ENCODE measurements around the gene CNP.
A peak's percentile ranks its signal among the peaks of the same experiment; 100 is the strongest.
"Not testable (repeated sequence)": the region's sequence is repeated elsewhere in the genome, so short reads cannot be mapped to it uniquely, and the experiment has no call there.

CNP gene

DNA sequence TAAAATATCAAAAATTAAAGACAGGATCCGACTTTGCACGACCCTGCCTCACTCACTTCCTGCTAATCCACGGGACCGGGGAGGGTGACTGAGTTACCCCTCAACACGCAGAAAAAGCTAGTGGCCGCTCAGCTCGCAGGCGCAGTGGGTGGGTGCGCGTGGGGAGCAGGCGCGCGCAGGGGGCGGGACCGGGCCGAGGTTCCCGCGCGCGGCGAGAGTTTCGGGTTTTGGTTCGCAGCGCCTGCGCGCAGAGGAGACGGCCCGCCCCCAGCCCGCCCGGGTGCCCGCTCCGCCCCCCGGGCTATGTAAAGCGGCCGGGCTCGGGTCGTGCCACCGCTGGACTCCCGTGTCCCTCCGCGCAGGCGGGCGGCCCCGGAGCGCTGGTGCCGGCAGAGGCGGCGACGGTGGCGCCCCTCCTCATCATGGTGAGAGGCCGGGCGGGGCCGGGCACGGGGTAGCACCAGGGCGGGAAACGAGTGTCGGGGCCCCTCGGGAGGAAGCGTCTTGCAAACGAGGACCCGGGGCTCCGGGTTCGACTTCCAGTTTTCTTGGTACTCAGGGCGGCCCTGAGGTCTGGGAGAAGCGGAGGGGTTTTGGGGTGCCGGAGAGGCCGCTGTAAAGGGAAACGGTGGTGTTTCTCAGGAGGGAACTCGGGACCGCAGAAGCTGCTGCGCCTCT is at the start of gene CNP:
TSS of gene CNP (plus strand) at position 333 of the 678 bp plus-strand sequence. CDS start at position 423, 90 bp downstream.
- DNase-seq, result peak in 55 of 56 donors; percentile 60 to 96 (median 86)

DNA sequence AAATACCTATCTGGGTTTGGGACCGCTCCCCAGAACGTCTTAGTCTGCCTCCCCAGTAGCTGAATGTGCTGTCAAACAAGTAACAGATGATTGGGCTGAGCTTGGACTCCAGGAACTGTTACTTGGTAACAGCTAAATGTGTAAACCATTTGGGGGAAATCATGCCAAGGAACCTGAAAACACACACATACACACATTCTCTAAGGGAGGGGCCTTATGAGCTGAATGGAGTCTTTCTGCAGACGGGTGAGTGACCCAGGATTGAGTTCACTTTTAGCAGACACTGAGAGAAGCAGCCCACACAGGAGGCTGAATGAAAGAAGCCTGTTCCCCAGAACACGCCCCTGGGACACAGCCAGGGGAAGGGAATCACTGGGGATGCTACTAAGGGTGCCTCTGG is 49.4 kb upstream of the CNP start:
- DNase-seq, result peak in 10 of 56 donors; percentile 3 to 35 (median 8)

DNA sequence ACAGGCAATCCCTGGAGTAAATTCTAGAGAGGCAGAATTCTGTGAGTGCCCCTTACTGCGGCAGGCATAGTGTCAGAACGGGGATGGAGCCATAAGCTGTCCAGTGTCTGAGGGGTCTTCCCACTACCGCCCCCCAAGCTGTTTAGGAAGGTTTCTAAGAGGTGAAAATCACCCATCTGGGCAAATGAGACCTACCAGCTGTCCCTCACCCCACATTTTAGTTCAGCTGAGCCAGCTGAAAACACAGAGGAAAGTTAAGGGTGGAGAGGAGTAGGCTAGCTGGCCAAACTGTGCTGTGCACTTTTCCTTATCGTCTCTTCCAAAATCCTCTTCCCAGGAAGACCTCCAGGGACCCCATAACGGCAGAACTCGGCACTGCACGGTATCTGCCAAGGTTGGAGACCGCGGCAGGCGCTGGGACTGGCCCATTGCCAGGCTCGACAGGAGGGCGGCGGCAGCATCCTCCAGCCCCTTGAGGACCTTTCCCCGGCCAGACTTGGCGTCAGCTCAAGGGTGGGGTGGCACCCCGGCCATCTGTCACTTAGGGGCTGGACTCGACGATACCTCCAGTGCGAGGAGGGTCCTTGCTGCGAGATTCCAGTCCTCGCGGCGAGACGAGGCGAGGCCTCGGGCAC is 48.8 kb upstream of the CNP start:
- DNase-seq, result peak in 18 of 56 donors; percentile 8 to 52 (median 28)

DNA sequence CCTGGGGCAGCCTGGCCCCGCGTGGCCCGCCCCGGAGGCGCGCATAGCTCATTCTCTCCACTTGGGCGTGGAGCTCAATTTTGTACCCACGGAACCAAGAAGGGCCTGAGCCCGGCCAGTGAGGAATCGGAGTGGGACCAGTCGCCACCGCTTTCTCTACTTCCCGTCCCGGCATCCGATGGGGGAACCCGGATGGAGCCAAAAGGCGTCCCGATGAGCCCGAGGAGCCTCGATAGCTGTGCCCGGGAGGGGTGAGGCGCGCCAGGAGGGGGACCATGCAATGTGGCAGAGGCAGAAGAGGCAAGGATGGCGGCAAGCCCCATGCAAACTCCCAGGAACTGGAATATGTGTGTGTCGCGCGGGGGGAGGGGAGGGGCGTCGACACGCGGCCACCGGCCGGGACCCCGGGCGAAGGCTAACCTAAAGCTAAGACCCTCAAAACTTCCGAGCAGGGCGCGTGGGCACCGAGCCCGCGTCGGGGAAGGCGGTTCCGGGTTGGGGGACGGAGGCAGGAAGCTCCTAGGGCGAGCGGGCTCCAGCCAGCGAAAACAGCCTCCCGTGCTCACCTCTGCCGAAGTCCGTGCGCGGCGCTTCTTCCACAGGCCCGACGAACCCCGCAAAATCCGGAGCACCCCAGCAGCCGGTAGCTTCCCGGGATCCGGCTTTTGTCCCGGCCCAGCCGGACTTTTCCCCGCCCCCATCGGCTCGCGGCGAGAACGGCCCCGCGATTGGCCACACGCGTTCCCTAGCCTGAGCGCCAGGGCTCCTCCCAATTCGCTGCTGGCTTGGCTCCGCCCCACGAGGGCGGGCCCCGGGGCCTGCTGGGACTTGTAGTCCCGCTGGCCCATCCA is 48.1 kb upstream of the CNP start, which contains the start of gene ACLY:
TSS of gene ACLY (minus strand) at position 638 of the 851 bp plus-strand sequence. CDS start 5,078 bp downstream, outside the sequence.
- peak; percentile 67 to 98 (median 94) for DNase-seq

DNA sequence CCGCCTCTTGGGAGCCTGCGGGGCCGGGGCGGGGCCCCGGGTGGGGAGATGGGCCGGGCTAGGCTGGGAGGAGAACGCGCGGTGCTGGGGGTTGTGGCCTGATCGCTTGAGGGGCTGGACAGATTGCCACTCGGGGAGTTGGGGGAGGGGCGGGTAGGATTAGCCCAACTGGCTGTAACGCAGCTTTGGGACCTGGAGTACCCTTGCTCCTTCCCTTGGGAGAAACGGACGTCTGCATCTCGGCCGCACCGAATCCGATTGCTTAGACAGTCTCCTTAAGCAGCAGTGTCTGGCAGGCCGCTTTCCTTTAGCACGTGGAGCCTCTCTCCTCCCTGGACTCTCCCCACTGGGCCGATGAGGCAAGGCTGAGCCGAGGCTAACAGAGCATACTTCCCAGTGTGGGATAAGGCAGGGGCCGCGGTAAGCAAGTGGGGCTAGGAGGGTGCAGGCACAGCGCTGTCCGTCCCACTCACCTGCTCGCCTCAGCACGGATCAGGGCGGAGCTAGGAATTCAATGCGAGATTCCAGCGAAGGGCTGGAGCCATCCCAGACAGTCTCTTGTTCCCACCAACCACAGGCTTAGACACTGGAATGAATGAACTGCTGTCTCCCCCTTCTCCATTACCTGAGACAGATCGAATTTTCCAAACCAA is 47.3 kb upstream of the CNP start:
- peak in 14 of 56 donors; percentile 41 to 84 (median 69) for DNase-seq

DNA sequence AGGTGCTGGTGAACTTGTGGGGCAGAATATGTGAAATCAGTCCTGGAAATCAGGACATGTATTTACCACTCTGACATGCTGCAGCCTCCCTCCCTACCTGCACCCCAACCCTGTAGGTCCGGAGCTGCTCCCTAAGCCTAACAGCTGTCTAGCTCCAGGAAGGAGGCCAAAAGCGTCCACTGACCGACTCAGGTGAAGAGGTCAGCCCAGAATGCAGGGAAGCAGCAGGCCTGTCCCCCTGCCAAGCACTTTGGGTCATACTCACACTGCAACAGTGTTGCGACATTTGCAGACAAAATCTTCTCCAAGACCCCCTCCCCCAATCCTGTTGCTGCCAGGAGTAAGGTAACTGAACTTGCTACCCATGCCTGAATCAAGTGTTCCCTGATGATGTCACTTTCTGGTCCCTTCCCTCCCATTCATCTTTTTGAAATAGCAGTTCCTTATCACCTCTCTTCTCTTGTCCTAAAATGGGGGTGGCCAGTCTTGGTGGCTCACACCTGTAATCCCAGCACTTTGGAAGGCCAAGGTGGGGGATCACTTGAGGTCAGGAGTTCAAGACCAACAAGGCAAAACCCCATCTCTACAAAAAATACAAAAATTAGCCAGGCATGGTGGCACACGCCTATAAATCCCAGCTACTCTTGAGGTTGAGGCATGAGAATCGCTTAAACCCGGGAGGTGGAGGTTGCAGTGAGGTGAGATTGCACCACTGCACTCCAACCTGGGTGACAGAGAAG is 46.6 kb upstream of the CNP start:
- no peak for DNase-seq

DNA sequence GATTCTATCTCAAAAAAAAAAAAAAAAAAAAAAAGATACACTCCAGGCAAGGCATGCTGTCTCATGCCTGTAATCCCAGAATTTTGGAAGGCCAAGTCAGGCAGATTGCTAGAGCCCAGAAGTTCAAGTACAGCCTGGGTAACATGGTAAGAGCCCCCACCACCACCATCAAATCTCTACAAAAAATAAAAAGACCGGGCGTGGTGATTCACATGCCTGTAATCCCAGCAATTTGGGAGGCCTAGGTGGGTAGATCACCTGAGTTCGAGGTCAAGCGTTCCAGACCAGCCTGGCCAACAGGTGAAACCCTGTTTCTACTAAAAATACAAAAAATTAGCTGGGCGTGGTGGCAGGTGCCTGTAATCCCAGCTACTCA is 46.0 kb upstream of the CNP start:
- no peak for DNase-seq

DNA sequence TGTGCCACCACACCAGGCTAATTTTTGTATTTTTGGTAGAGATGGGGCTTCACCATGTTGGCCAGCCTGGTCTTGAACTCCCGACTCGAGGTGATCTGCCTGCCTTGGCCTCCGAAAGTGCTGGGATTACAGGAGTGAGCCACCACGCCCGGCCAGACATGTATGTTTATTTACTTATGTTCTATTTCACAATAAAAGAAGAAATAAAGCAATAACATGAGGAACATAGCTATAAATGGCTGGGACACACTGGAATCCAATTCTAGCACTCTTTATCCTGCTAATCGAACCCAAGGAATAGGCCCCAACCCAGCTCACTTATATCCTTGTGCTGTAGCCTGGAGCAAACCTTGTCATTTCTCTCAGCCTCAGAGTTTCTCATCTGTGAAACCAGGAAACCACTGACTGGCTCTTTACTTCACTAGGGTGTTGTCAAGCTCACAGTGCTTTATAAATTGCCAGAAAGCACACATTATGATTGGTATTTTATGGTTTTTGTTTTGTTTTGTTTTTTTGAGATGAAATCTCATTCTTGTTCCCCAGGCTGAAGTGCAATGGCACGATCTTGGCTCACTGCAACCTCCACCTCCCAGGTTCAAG is 40.5 kb upstream of the CNP start:
- DNase-seq, result no peak

DNA sequence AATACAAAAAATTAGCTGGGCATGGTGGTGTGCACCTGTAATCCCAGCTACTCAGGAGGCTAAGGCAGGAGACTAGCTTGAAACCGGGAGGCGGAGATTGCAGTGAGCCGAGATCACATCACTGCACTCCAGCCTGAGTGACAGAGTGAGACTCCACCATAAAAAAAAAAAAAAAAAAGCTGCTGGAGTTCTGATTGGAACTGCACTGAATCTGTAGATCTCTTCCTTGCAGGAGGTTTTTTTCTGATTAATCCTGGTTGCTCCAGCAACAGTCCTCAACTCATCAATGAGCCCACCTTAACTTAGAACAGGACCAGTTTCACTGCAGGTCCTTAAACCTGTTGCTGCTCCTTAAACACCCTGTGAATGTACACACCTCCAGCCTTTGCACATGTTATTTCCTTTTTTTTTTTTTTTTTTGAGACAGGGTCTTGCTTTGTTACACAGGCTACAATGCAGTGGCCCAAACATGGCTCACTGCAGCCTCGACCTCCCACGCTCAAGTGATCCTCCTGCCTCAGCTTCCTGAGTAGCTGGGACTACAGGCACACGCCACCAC is 37.8 kb upstream of the CNP start:
- no peak for DNase-seq

DNA sequence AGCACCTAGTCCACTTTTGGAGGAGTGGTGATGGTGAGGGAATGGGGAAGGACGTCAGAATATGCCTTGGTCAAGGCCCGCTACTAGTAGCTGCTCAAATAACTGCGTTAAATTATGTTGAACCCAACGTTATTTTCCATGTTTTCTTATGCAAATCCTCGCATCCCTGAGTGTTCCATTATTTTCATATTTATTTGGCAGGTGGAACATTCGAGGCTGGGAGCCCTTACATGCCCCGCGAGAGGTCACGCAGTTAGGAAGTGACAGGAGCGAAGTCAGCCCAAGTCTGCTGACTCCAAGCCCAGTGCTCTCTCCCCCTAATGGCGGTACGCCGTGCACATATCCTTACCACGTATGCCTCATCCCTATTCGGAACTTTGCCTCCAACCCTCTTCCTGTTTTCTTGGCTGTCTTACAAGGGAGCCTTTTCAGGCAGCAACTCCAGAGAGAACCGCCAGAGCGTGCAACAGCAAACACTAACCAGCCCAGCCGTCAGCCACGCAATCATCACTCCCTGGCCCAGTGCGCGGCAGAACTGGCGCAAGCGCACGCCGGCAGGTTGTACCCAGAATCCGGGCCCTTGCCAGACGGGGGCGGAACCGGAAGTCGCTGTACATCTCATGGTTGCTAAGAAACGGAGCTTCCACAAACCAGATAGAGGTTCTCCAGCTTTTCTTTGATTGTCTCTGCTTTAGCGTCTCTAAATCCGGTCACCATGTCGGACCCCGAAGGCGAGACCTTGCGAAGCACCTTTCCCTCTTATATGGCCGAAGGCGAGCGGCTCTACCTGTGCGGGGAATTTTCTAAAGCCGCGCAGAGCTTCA is 36.4 kb upstream of the CNP start, which contains the start of gene ODAD4:
TSS of gene ODAD4 (plus strand) at position 609 of the 824 bp plus-strand sequence. CDS start at position 716, 107 bp downstream.
- DNase-seq, result peak; percentile 70 to 97 (median 91)

DNA sequence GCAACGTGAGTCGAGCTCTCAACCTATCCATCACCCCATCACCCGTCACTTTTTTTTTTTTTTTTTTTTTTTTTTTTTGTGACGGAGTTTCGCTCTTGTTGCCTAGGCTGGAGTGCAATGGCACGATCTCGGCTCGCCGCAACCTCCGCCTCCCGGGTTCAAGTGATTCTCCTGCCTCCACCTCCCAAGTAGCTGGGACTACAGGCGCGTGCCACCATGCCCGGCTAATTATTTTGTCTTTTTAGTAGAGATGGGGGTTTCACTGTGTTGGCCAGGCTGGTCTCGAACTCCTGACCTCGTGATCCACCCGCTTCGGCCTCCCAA is 35.8 kb upstream of the CNP start:
- not testable (repeated sequence) for DNase-seq

DNA sequence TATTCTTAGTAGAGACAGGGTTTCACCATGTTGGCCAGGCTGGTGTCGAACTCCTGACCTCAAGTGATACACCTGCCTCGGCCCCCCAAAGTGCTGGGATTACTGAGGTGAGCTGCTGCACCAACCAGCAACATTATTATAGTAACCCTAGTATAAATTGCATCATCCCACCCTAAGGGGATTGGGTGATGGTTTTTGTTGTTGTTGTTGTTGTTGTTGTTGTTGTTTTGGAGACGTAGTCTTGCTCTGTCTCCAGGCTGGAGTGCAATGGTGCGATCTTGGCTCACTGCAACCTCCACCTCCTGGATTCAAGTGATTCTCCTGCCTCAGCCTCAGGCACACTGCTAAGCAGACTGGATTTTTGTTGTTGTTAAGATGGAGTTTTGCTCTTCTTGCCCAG is 34.9 kb upstream of the CNP start:
- DNase-seq, result not testable (repeated sequence)

DNA sequence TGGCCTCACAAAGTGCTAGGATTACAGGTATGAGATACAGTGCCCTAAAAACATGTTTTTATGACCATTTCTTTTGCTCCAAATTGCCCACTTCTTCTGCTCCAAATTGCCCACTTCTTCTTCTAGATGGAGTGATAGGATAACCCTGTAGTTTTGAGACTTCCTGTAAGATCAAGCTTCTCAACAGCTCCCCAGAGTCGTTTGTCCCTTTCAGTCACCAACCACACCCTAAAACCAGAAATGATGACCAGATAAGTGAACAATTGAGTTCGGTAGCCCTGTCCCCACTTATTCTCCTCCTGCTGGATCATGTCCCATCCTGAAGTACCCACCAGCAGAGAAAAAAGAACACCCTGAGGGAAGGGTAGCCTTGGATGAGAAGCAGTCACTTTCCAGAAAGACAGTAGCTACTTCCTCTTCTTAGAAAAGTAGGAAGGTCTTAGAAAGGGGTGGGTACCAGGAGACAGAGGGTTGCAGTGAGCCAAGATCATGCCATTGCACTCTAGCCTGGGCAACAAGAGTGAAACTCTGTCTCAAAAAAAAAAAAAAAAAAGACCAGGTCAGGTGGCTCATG is 33.7 kb upstream of the CNP start:
- no peak for DNase-seq

DNA sequence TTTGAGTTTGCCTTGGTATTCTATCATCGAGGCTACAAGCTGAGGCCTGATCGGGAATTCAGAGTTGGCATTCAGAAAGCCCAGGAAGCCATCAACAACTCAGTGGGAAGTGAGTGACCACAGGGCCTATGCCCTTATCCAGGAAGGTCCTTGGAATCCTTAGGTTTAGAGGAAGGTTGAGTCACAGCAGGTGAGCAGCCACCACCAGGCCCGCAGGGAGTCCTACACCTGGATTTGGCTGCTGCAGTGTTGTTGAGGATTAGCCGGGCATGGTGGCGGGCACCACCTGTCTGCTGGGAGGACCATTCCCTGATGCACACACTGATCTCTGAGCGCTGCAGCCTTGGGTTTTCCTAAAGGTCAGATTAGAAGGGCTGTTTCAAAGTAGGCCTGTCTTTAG is 31.0 kb upstream of the CNP start:
- no peak for DNase-seq

DNA sequence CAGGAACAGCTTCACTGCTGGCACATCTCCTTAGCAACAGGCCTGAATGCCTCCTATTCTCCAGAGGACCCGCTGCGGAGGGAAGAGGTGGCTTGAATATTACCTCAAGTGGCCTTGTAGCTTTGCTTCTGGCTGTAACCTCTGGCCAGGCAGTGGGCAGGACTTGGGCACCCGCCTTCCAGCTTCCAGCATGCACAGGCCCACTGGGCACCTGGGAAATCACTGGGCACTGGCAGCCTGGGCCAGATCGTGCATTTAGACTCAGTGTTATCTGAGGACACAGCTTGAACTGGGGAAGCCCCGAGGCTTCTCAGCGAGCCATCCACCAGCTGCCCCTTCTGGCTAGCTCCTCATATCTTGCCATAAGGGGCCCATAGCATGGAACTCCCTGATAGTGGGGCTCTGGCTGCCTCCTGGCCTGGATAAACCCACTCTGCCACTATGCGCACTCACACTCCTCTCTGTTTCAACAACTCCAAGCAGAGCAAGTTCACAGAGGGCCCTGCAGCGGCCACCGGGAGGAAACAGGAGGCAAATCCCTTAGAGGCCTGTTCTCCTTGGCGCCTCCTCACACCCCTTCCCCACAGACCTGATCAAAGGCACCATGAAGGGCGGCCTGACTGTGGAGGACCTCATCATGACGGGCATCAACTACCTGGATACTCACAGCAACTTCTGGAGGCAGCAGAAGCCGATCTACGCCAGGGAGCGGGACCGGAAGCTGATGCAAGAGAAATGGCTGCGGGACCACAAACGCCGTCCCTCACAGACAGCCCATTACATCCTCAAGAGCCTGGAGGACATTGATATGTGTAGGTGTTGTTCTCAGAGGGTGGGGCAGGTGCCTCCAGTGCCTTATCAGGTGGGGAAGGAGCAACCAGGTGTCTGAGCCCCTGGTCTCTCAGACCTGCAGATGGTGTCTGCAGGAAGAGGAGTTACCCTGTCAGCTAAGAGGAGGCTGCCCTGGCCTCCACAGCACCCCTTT is 28.3 kb upstream of the CNP start:
- peak in 1 of 56 donors; percentile 2 for DNase-seq

DNA sequence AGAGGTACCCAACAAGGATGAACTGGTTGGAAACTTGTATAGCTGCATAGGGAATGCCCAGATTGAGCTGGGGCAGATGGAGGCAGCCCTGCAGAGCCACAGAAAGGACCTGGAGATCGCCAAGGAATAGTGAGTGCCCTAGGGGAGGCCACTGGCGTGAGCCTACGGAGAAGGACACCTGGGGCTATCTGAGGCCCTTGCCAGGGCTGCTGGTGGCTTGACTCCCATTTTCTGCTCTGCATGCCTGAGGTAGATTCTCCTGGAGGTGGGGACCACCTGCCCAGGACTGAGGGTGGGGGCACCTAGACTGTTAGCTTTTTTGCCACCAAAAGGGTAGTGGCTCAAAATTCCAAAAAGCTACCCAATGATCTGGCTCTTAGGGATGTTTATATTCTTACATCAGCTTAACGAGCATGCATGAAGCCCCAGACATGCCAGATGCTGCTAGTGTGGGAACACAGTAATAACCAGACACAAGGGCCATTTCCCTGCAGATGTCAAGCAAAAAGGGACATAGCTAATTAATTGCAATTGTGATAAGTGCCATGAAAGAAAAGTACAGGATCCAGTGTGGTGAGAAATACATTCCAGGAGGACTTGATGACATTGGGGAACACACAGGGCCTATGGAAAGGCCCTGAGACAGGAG is 27.4 kb upstream of the CNP start:
- DNase-seq, result no peak

DNA sequence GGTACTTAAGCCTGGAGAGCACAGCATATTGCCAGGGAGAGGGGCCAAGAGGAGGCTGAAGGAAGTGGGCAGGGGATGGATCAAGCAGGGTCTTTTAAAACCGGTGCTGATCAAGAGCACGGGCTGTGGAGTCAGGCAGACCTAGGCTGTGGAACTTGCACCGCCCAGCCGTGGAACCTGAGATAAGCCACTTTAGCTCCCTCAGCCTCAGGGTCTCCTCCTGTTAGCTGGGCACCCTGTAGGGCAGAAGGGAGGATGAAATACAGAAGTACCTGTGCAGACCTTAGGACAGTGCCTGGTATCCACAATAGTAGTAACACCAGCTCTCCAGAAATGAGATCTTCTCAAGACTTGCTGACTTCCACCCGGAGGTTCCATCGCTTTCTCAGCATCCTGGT is 26.9 kb upstream of the CNP start:
- no peak for DNase-seq

All from amygdala (tissue), 56 donors.